Measurements from ENCODE around the gene GLRX. TPM values are rescaled to one million over a fixed set of nuclear protein-coding genes. Genes with fewer than 3 reads are reported as not detected.

GLRX gene
- total and polyA plus RNA-seq, 4 experiments from 2014 or later: 73.9 to 207 (median 140) TPM

DNA sequence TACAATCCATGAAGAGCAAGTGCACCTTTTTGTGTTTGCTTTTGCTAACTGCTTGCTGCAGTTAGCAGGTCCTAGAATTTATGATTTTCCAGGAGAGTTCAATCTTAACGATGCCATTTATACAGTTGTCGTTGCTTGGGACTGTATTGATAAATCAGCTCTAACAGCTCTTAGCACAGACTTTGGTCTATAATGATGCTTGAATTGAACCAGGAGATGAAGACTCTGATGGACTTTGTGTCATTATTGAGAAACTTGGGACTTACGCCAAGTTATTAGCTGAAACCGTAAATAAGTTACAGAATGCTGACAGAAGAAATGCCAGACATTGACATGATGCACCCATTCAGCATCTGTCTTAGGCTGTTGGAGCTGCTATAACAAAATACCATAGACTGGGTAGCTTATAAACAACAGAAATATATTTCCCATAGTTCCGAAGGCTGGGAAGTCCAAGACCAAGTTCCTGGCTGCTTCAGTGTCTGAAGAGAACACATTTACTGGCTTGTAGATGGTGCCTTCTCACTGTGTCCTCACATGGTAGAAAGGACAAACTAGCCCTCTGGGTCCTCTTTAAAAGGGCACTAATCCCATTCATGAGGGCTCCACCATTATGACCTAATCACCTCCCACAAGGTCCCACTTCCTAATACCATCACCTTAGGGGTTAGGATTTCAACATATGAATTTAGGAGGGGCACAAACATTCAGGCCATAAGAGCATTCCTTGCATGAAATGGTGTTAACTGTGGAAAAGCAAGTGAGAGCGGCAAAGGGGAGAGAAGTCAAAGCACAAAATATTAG, 17.6 kb downstream of the GLRX start:
- Mint-ChIP-seq H3K4me3 (no peak overlapping the region), H3K27ac (peak overlapping the region in 1 of 7 donors; percentile 4)
- intact Hi-C loops (cut with micrococcal nuclease): no loop called here

DNA sequence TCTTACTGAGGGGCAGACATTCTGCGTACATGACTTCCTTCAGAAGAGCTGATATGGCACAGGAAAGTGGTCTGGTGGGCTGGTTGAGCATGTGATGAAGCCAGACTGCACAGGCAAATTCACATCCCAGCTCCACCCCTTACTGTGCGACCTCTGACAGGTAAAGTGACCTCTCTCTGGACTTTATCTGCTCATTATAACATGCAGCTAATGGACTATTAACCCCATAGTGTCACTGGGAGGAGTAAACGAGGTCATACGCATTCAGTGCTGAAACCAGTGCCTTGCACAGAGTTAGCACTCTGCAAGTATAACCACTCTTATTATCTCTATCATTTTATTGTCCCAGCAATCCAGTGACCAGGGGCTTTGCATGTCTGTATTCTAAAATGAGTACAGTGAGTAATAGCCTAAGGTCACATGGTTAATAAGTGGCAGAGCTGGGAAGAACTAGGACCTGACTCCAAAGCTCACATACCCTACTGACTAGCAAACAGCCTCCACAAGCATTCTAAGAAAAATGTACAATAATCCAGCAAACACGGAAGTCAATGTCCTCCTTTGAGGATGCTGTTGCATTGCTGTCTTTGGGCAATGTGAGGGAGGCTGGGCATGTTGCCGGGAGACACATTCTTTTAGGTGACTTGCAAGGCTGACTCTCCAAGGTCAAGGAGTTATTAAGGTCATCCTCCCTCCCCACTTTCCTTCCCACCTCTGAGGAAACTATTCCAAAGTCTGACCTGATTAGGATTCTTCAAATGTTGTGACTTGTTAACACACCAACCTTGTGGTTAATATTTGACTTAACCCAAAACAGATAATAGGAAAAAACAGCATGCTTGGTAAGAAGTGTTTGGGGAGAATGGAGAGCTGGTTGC, 19.0 kb downstream of the GLRX start:
- Mint-ChIP-seq H3K36me3 (peaks cover 5 to 11% of the 10 kb centered on the region in 2 donors), H3K27me3 (no peaks in the 10 kb centered on the region), H3K9me3 (peaks cover 0 to 1% (median 0%) of the 10 kb centered on the region in 8 donors), H3K4me1 (peaks cover 8 to 18% (median 13%) of the 10 kb centered on the region in 4 donors), H3K27ac (peak overlapping the region in 1 of 7 donors; percentile 14), H3K4me3 (no peak overlapping the region)
- H3K4me3 ChIP-seq (ENCODE audit: low read length in 2 of 2): no peak overlapping the region
- intact Hi-C loops (cut with micrococcal nuclease): no loop called here
- H3K27me3 ChIP-seq (ENCODE audit: insufficient read depth, low read length): no peaks in the 10 kb centered on the region
- H3K27ac ChIP-seq (ENCODE audit: low read depth, low read length): no peak overlapping the region
- no peaks in the 10 kb centered on the region for H3K36me3 ChIP-seq (ENCODE audit: insufficient read depth, low read length)
- ChIA-PET POLR2A (ENCODE audit: partially characterized antibody) (interaction anchor here (0.7 to 1.2 kb wide), 2 partner anchors 19 to 38 kb away, joined by 3 to 6 read pairs; no protein-coding TSS in a partner anchor), CTCF (ENCODE audit: partially characterized antibody) (interaction anchor here (1.1 to 10.7 kb wide), 6 partner anchors 15 to 43 kb away, joined by 3 to 116 read pairs (median 4); no protein-coding TSS in a partner anchor)
- H3K9me3 ChIP-seq (ENCODE audit: control insufficient read depth in 1 of 2, low read length in 2 of 2): no peaks in the 10 kb centered on the region
- DNase-seq: no peak
- peaks cover 13% of the 10 kb centered on the region for H3K4me1 ChIP-seq (ENCODE audit: insufficient read depth, low read length)

More for the DNA sequence above, 17.6 kb downstream of the GLRX start:
- Mint-ChIP-seq H3K27me3 (no peaks in the 10 kb centered on the region), H3K9me3 (no peaks in the 10 kb centered on the region), H3K4me1 (peaks cover 21 to 32% (median 27%) of the 10 kb centered on the region in 4 donors), H3K36me3 (peaks cover 5 to 11% of the 10 kb centered on the region in 2 donors)
- ChIA-PET CTCF (ENCODE audit: partially characterized antibody) (interaction anchor here (1.1 to 10.7 kb wide), 4 partner anchors 13 to 41 kb away, joined by 4 to 116 read pairs (median 5); no protein-coding TSS in a partner anchor), POLR2A (ENCODE audit: partially characterized antibody) (interaction anchor here (1.4 to 1.6 kb wide), 2 partner anchors 12 to 29 kb away, joined by 4 to 5 read pairs; no protein-coding TSS in a partner anchor)
- Histone ChIP-seq H3K27me3 (ENCODE audit: insufficient read depth, low read length) (no peaks in the 10 kb centered on the region), H3K4me3 (ENCODE audit: low read length in 2 of 2) (no peak overlapping the region), H3K27ac (ENCODE audit: low read depth, low read length) (no peak overlapping the region), H3K36me3 (ENCODE audit: insufficient read depth, low read length) (no peaks in the 10 kb centered on the region), H3K4me1 (ENCODE audit: insufficient read depth, low read length) (peaks cover 27% of the 10 kb centered on the region), H3K9me3 (ENCODE audit: control insufficient read depth in 1 of 2, low read length in 2 of 2) (no peaks in the 10 kb centered on the region)
- no peak for DNase-seq

DNA sequence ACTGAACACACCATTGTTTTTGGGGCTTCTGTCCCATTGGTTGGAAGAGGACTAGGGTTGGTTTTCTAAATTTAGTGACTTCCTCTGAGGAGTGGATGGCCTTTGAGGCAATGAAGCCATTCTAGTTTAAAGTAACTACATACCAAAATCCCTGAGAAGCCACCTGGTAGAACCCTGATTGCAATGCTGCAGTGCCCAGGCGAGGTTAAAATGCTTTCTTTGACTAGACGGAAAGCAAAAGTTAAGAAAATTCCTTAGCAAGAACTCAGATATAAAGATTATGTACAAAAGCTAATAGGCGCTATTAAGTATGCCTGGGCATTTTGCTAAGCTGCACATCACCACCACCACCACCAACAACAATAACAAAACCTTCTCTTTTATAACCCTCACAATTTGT, 20.6 kb downstream of the GLRX start:
- H3K36me3 Mint-ChIP-seq: peaks cover 5 to 11% of the 10 kb centered on the region in 2 donors
- no peaks in the 10 kb centered on the region for H3K27me3 Mint-ChIP-seq
- H3K4me3 ChIP-seq (ENCODE audit: low read length in 2 of 2): no peak overlapping the region
- H3K9me3 Mint-ChIP-seq: peaks cover 0 to 1% (median 0%) of the 10 kb centered on the region in 8 donors
- peaks cover 0 to 7% (median 4%) of the 10 kb centered on the region in 4 donors for H3K4me1 Mint-ChIP-seq
- H3K9me3 ChIP-seq (ENCODE audit: control insufficient read depth in 1 of 2, low read length in 2 of 2): no peaks in the 10 kb centered on the region
- H3K36me3 ChIP-seq (ENCODE audit: insufficient read depth, low read length): no peaks in the 10 kb centered on the region
- H3K4me1 ChIP-seq (ENCODE audit: insufficient read depth, low read length): no peaks in the 10 kb centered on the region
- POLR2A ChIA-PET (ENCODE audit: partially characterized antibody): interaction anchor here (1.1 kb wide), 1 partner anchor 22 kb away, joined by 3 read pairs; no protein-coding TSS in a partner anchor
- no peak overlapping the region for H3K4me3 Mint-ChIP-seq
- H3K27ac Mint-ChIP-seq: no peak overlapping the region
- no peak overlapping the region for H3K27ac ChIP-seq (ENCODE audit: low read depth, low read length)
- intact Hi-C loops (cut with micrococcal nuclease): no loop called here
- DNase-seq: no peak
- CTCF ChIA-PET (ENCODE audit: partially characterized antibody): interaction anchor here (1.4 to 10.7 kb wide), 3 partner anchors 18 to 45 kb away, joined by 3 to 116 read pairs (median 7); no protein-coding TSS in a partner anchor
- H3K27me3 ChIP-seq (ENCODE audit: insufficient read depth, low read length): no peaks in the 10 kb centered on the region

DNA sequence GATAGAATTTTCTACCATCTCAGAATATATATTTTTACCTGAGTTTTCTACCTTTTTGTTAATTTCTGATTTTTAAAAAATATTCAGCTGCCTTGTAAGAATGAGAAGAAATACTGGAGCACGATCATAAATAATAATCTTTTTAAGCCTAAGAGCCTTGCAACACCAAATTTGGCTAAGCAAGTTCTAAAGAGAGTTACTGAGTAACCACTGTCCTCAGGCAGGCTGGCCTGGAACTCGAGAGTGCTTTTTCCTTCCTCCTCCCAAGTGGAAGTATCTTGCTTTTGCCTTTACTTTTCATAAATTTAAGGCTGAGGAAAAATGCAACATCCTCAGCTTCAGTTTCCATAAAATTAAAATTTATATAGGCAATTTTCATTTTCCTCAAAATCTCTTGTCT, 21.0 kb downstream of the GLRX start:
- no peak overlapping the region for H3K27ac ChIP-seq (ENCODE audit: low read depth, low read length)
- H3K4me3 Mint-ChIP-seq: no peak overlapping the region
- no peaks in the 10 kb centered on the region for H3K9me3 ChIP-seq (ENCODE audit: control insufficient read depth in 1 of 2, low read length in 2 of 2)
- H3K4me3 ChIP-seq (ENCODE audit: low read length in 2 of 2): no peak overlapping the region
- DNase-seq: no peak
- CTCF ChIA-PET (ENCODE audit: partially characterized antibody): interaction anchor here (1.6 to 10.7 kb wide), 2 partner anchors 18 to 42 kb away, joined by 7 to 116 read pairs; no protein-coding TSS in a partner anchor
- peaks cover 5 to 11% of the 10 kb centered on the region in 2 donors for H3K36me3 Mint-ChIP-seq
- no peaks in the 10 kb centered on the region for H3K27me3 ChIP-seq (ENCODE audit: insufficient read depth, low read length)
- peaks cover 0 to 7% (median 4%) of the 10 kb centered on the region in 4 donors for H3K4me1 Mint-ChIP-seq
- POLR2A ChIA-PET (ENCODE audit: partially characterized antibody): interaction anchor here (0.7 kb wide), 1 partner anchor 21 kb away, joined by 4 read pairs; the partner anchor contains the start of gene GLRX
- H3K9me3 Mint-ChIP-seq: peaks cover 0 to 1% (median 0%) of the 10 kb centered on the region in 8 donors
- H3K36me3 ChIP-seq (ENCODE audit: insufficient read depth, low read length): no peaks in the 10 kb centered on the region
- no peaks in the 10 kb centered on the region for H3K27me3 Mint-ChIP-seq
- no peak overlapping the region for H3K27ac Mint-ChIP-seq
- H3K4me1 ChIP-seq (ENCODE audit: insufficient read depth, low read length): no peaks in the 10 kb centered on the region
- intact Hi-C loops (cut with micrococcal nuclease): no loop called here

DNA sequence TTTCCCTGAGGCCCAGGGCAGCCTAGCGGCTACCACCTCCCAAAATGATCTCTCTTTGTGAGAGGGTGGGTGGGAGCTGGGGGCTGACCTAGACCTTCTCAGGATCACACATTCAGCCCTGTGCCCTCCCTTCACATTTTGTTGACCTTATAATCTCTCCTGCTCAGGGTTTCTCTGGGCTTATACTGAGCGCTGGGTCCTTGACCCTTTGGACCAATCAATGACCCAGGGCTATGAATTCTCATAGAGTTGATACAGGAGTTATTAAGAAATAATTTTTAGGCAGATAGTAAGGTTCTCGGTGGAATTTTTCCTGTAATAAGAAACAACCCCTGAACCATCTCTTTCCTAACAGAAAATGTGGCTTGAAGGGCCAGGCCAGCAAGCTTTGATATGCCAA, 22.0 kb downstream of the GLRX start:
- H3K4me1 ChIP-seq (ENCODE audit: insufficient read depth, low read length): no peaks in the 10 kb centered on the region
- H3K36me3 Mint-ChIP-seq: peaks cover 5 to 11% of the 10 kb centered on the region in 2 donors
- H3K9me3 ChIP-seq (ENCODE audit: control insufficient read depth in 1 of 2, low read length in 2 of 2): no peaks in the 10 kb centered on the region
- peaks cover 0 to 1% (median 0%) of the 10 kb centered on the region in 8 donors for H3K9me3 Mint-ChIP-seq
- peaks cover 0 to 7% (median 4%) of the 10 kb centered on the region in 4 donors for H3K4me1 Mint-ChIP-seq
- no peak for DNase-seq
- H3K27ac Mint-ChIP-seq: peak overlapping the region in 1 of 7 donors; percentile 25
- H3K4me3 ChIP-seq (ENCODE audit: low read length in 2 of 2): no peak overlapping the region
- no peaks in the 10 kb centered on the region for H3K27me3 Mint-ChIP-seq
- H3K27ac ChIP-seq (ENCODE audit: low read depth, low read length): no peak overlapping the region
- intact Hi-C loops (cut with micrococcal nuclease): no loop called here
- ChIA-PET CTCF (ENCODE audit: partially characterized antibody) (interaction anchor here (1.0 to 10.7 kb wide), 2 partner anchors 17 to 46 kb away, joined by 3 to 116 read pairs; no protein-coding TSS in a partner anchor), POLR2A (ENCODE audit: partially characterized antibody) (interaction anchor here (0.7 kb wide), 1 partner anchor 22 kb away, joined by 4 read pairs; the partner anchor contains the start of gene GLRX)
- no peak overlapping the region for H3K4me3 Mint-ChIP-seq
- H3K36me3 ChIP-seq (ENCODE audit: insufficient read depth, low read length): no peaks in the 10 kb centered on the region
- no peaks in the 10 kb centered on the region for H3K27me3 ChIP-seq (ENCODE audit: insufficient read depth, low read length)

DNA sequence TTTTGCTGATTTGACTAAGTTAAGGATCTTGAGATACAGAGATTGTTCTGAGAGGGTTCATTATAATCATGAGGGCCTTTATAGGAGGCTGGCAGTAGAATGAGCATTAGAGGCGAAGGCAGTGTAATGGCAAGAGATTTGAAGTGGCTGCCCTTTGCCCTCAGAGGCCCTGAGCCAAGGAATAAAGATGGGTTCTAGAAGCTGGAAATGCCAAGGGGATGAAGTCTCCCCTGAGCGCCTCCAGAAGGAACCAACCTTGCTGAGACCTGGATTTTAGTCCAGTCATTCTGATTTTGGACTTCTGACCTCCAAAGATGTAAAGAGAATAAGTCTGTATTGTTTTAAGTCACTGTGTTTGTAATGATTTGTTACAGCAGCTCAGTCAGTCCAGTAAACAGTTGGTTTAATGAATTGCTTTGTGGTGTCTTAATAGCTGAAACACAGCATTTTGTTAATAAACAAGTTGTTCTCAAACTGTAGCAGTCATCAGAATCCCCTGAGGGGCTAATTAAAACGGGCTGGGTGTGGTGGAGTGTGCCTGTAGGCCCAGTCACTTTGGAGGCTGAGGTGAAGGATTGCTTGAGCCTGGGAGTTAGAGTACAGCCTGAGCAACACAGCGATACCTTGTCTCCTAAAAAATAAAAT, 23.2 kb downstream of the GLRX start:
- Mint-ChIP-seq H3K27me3 (no peaks in the 10 kb centered on the region), H3K36me3 (peaks cover 5 to 6% of the 10 kb centered on the region in 2 donors), H3K9me3 (peaks cover 0 to 1% (median 0%) of the 10 kb centered on the region in 8 donors), H3K4me3 (no peak overlapping the region), H3K4me1 (peaks cover 0 to 7% (median 4%) of the 10 kb centered on the region in 4 donors), H3K27ac (no peak overlapping the region)
- Histone ChIP-seq H3K4me3 (ENCODE audit: low read length in 2 of 2) (no peak overlapping the region), H3K4me1 (ENCODE audit: insufficient read depth, low read length) (no peaks in the 10 kb centered on the region), H3K27ac (ENCODE audit: low read depth, low read length) (no peak overlapping the region), H3K36me3 (ENCODE audit: insufficient read depth, low read length) (no peaks in the 10 kb centered on the region), H3K27me3 (ENCODE audit: insufficient read depth, low read length) (no peaks in the 10 kb centered on the region), H3K9me3 (ENCODE audit: control insufficient read depth in 1 of 2, low read length in 2 of 2) (no peaks in the 10 kb centered on the region)
- POLR2A ChIA-PET (ENCODE audit: partially characterized antibody): no interaction called here
- DNase-seq: no peak
- CTCF ChIA-PET (ENCODE audit: partially characterized antibody): no interaction called here
- intact Hi-C loops (cut with micrococcal nuclease): no loop called here

All from CD4-positive, alpha-beta memory T cell (primary cell).